SU-DHL-6 (cell line): ENCODE measurements around the gene ADAMTS3.

Experiments
- CTCF ChIP-seq: fragments of 200-600 bp; sonication (generic); IDR thresholded peaks from one replicate; pipeline ENCODE4 v1.5.1; 2017; ENCODE audit warnings: antibody characterized with exemption, mild to moderate bottlenecking, low read length, moderate library complexity; ENCODE audit not compliant: insufficient read depth, poor library complexity, severe bottlenecking
- EZH2phosphoT487 ChIP-seq: fragments of 200-600 bp; sonication (generic), shearing (Covaris generic); conservative IDR thresholded peaks from 2 replicates; pipeline ENCODE4 v1.6.1; 2018; ENCODE audit warnings: mild to moderate bottlenecking, antibody characterized with exemption, low read length, moderate library complexity, mixed read lengths

DNA sequence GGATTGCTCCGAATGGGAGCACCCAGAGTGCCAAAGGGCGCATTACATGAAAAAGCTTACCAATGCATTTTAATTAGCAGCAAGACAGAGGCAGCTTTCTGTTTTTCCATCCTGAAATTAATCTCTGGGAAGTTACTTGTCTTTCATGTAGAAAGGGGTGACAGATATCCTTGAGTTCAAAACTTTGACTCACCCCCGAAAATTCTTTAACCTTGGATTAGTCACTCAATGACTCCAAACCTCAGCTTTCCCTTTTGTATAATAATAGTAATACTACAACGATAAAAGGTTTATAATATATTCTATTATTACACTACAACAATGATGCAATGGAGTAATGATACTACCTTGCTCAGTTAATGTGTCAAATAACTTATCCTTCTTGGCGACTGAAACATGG lies 126.3 kb downstream of the ADAMTS3 start:
- no peak for TF ChIP-seq CTCF
- TF ChIP-seq EZH2phosphoT487 = no peak
